ENCODE measurements around the gene TNF.

TNF gene

GRCh38 chr6:31575335-31575901, at the start of gene TNF:
TSS of gene TNF (plus strand) at chr6:31575565. CDS start at chr6:31575742, 177 bp downstream.
- DNase-seq, result peak in 12 of 51 donors; percentile 4 to 100 (median 18)

GRCh38 chr6:31525932-31526591, 49.3 kb upstream of the TNF start:
- DNase-seq, result no peak

- DNase-seq, result no peak
Measured at GRCh38 chr6:31528307-31528777, 47.0 kb upstream of the TNF start.

DNA sequence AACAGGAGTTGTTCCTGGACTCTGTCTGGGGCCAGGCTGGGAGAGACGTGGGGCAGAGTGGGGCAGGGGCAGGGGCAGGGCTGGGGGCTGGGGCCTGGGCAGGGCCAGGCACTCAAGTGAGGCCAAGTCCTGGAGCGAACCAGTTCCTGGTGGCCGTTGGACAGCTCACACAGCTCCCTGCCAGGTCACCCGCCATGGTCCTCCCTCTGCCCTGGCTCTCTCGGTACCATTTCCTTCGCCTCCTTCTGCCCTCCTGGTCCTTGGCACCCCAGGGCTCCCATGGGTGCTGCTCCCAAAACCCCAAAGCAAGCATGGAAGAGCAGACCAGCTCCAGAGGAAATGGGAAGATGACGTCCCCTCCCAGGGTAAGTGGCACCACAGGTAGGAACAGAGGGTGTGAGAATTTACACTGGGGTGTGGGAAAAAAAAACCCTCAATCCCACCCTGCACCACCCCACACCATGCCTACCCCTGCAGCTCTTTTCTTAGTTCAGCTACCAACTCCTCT, 46.5 kb upstream of the TNF start, which contains the start of gene MCCD1:
Gene MCCD1, plus strand, starts transcription at position 142 of the 508 bp plus-strand sequence. Its CDS starts 53 bp downstream, at position 195.
- no peak for DNase-seq

DNA sequence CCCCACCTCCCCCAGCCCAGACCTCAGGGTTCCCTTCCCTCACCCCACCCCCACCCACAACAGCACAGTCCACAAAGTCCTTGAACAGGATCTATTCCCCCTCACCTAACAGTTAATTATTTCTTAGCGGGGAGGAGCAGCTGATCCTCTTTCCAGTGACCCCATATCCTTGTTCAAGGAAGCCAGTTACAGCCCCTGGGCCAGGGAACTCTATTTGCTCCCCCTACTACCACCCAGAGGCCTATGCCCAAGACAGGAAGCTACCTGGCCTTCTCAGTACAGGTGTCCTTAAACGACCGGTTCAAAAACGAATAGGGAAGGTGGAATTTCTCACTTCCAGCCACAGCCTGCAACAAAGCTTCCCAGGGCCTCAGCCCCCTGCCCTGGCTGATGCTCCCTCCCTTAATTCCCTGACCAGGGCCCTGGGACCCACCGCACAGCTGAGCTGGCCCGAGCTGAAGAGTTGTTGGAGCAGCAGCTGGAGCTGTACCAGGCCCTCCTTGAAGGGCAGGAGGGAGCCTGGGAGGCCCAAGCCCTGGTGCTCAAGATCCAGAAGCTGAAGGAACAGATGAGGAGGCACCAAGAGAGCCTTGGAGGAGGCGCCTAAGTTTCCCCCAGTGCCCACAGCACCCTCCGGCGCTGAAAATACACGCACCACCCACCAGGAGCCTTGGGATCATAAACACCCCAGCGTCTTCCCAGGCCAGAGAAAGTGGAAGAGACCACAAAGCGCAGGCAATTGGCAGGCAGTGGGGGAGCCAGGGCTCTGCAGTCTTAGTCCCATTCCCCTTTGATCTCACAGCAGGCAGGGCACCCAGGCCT, 45.8 kb upstream of the TNF start:
- DNase-seq, result no peak

DNA sequence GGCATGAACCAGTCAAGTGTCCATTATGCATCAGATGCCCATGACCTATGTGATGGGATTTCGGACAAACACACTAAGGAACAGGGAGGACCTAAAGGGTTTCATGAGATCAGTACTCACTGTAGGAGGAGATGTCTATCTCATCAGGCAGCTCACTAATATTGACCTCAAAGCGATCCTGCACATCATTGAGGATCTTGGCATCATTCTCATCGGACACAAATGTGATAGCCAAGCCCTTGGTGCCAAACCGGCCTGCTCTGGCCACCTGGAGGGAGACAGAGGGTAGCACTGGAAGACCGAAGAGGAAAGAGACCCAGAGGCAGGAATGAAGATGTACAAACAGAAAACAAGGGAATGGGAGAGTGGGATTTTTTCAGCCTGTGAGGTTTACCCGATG, 44.7 kb upstream of the TNF start:
- DNase-seq, result no peak

DNA sequence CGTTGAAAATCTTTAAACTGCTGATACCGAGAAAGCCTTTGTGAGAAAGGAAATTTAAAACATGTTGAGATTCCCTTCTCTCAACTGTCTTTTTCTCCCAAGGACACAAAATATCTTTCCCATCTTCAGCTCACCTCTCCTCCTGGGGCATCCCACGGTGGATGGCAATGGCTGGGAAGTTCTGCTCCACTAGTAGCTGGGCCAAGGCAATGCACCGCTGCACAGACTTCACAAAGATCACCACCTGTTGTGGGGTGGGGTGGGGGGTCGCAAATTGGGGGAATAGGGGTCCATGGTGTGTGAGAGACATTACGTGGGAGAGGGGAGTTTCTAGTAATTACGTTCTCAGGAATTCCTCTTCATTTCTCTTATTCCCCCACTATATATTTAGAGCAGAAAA, 44.2 kb upstream of the TNF start:
- DNase-seq, result no peak

- DNase-seq, result no peak
Measured at GRCh38 chr6:31531771-31532643, 43.4 kb upstream of the TNF start.

DNA sequence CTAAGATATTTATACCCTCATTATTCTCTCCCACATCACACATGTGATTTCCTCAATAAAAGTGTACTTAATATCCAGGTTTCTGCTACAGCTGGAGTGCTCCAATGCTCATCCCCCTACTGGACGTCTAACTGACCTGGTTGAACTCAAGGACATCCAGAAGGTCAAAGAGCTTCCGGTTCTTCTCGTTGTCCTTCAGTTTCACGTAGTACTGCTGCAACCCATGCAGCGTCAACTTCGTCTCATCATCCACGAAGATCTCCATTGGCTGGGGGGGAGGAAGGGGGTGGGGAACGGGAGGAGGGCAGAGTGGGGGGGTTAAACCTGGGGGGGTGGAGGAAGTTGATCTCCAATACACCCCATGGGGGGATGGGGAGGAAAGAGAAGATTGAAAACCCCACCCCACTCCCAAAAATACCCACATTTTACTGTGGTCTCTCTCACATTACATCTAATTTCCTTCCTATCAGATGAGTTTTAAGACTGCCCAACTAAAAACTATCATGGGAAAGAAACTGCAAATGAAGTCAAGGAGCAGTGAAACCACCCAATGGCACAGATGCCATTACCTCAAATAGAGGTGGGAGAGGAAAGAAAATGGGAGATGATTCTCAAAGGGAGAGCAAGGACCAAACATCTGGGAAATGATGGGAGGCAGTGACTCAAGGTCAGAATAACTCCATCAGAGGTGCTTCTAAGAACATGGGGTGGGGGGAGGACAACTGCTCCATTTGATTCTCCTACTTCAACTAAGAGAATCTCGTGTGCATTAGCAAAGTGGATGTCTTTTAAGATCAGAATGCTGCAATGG, 42.5 kb upstream of the TNF start:
- DNase-seq, result no peak

DNA sequence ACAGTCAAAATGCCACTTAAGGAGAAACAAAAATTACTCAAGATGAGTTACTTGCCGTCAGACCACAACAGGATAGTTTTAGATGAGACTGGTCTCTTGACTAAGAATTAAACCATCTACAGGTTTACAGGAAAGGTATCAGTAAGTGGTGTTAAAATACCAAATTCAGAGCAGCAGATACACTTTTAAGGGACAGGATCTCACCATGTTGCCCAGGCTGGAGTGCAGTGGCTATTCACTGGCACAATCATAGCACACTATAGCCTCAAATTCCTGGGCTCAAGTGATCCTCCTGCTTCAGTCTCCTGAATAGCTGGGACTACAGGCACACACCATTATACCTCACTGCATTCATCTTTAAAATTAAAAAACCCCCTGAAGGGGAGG, 41.9 kb upstream of the TNF start:
- DNase-seq, result no peak

DNA sequence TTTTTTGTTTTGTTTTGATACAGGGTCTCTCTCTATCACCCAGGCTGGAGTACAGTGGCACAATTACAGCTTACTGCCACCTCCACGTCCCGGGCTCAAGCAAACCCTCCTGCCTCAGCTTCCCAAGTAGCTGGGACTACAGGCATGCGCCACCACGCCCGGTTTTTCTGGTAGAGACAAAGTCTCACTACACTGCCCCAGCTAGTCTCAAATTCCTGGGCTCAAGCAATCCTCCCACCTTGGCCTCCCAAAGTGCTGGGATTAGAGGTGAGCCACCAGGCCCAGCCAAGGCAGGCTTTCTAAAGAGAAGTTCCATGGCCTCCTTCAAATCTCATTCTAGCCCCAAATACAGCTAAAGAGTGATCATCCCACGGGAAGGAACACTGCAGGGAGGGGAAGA, 41.4 kb upstream of the TNF start:
- no peak for DNase-seq

- DNase-seq, result no peak
Measured at GRCh38 chr6:31534521-31535040, 40.8 kb upstream of the TNF start.

GRCh38 chr6:31535538-31536324, 39.6 kb upstream of the TNF start:
- DNase-seq, result no peak

- DNase-seq, result no peak
Measured at GRCh38 chr6:31538805-31539400, 36.5 kb upstream of the TNF start.

GRCh38 chr6:31540640-31541039, 34.7 kb upstream of the TNF start:
- DNase-seq, result no peak

DNA sequence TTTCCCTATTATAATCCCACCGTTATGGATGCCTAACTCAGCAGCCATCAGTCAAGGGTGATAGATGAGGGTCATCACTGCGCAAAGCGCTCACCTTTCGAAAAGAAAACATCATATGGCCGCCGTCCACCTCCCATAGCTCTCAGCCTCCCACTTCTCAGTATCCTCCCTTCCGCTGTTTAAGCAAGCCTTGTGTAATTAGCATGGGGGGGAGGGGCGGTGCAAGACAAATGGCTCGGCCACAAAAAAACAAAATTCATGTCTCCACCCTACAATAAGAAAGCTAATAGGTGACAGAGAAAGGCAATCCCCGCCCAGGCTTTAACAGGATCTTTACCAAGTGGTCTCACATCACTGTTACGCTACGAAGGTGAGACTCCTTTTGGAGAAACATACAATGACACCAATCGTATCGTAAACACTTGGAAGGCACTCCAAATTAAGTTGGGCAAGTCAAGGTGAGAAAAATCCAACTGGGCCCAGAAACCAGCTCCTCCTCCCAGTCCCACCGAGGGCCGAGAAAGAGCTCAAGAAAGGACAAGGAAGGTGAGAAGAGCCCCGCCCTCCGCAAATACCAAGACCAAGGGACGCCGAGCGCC, 34.2 kb upstream of the TNF start:
- DNase-seq, result peak in 7 of 51 donors; percentile 12 to 69 (median 31)

DNA sequence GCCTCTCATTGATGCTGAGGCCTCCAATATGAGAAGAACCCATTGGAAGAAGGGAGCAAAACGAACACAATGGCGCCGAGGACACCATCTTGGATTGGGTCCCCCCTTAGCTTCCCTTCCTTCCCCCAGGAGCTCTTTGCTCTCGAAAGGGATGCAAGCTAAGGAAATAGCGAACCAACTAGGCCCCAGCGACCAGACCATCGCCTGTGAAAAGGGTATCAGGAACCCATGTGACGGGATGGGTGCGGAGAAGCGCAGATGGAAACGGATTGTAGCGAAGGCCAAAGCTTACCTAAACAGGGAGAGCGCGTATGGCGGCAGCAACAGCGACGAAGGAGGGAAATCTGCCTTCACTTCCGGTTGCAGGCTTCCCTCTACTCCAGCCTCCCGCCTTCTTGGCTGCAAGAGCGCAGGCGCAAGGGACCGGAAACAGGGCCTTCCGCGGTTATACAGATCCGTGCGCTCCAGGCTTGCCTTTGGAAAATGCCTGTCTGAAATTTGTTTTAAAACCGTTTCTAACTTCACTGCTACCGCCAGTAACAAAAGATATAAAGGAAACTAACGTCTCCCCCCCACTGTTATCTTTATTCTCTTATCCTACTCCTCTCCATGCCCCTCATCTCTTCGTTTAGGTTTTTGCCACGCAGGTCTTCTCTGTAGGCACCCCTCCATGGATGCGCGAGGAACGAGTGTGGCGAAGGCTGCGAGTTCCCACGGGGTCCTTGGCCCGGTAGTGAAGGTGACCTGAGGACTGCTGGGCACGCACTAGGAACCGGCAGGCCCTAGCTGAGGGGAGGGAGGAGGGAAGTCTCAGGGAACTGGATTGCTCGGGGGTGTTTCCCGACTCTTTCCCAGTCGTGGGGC, 33.5 kb upstream of the TNF start, which contains the start of gene DDX39B:
Gene DDX39B, minus strand, starts transcription at position 346 of the 864 bp plus-strand sequence. CDS start 1,471 bp downstream, outside the sequence.
- peak in 50 of 51 donors; percentile 72 to 98 (median 92) for DNase-seq

Data from hypothalamus (tissue), 51 donors.